Right cardiac atrium (tissue), 5 donors: Measurements from ENCODE around the gene DLL1. TPM values are rescaled to one million over a fixed set of nuclear protein-coding genes. Genes with fewer than 3 reads are reported as not detected.

Source experiments
- ATAC-seq, 2 donors: fragments of 200-7000 bp; cut with Tn5 transposase; one replicate each; pipeline versions ENCODE4 v1.8.0 to v1.9.1; 2020; ENCODE audit warnings: moderate library complexity in 2 of 2, mild to moderate bottlenecking in 1 of 2
- DNase-seq, 3 donors: peaks; one replicate each; pipeline ENCODE4 v3.0.0-alpha.2; 2020
- H3K27ac ChIP-seq: one replicate; pipeline ENCODE4 v1.5.1; 2013; ENCODE audit warnings: mild to moderate bottlenecking, low read length, control low read depth, moderate library complexity
- H3K27me3 ChIP-seq: one replicate; pipeline ENCODE4 v1.6.1; 2013; ENCODE audit not compliant: control insufficient read depth, insufficient read depth
- H3K4me1 ChIP-seq: one replicate; pipeline ENCODE4 v1.6.1; 2013; ENCODE audit warnings: low read length; ENCODE audit not compliant: control insufficient read depth, insufficient read depth
- H3K4me3 ChIP-seq: one replicate; pipeline ENCODE4 v1.5.1; 2013; ENCODE audit warnings: low read length, control low read depth
- H3K9me3 ChIP-seq: one replicate; pipeline ENCODE4 v1.6.1; 2013; ENCODE audit warnings: low read length; ENCODE audit not compliant: control insufficient read depth
- WGBS: extraction: QIAGEN DNeasy Blood & Tissue Kit; methylation state at CpG from one replicate; pipeline ENCODE4 v1.1.7; 2013; 5-methylcytosine and 5-hydroxymethylcytosine counted together
- intact Hi-C, 4 donors: fragments of 100-400 bp; cut with DNase I; formaldehyde crosslinking; loops; one replicate each; pipeline versions ENCODE4 v1.11.0 to v1.14.0; 2022 to 2023
- microRNA-seq, 2 donors: library from miRNA; unstranded; fragments of <30 nt; microRNA quantifications; one replicate each; pipeline ENCODE4 v1.2.0, GENCODE V29; 2020 to 2021
- polyA plus RNA-seq: library from polyadenylated mRNA; stranded (reverse); fragments of 200-250 nt; gene quantifications from one replicate; pipeline ENCODE4 v1.2.3, GENCODE V29; 2013
- total RNA-seq, 4 donors: library from RNA; stranded (reverse); fragmentation: NEBNext Ultra II Directional; extraction: Animal tissue kit (Norgen Biotek cat#: 25700); gene quantifications; one replicate each; pipeline ENCODE4 v1.2.1, GENCODE V29; 2021
- donor health status: healthy with polysubstance abuse.
- donor health status: DM: no; HTN: yes; CAD: no.
- donor health status: DM: no; HTN: no; CAD: no.
- donor health status: DM: no; HTN: yes; CAD: no; lungs with severe emphysema.
- donor health status: DM: yes; HTN: yes; CAD: no.

Gene DLL1
- total and polyA plus RNA-seq, 5 donors = 23.9 to 29.2 (median 25.8) TPM

DNA sequence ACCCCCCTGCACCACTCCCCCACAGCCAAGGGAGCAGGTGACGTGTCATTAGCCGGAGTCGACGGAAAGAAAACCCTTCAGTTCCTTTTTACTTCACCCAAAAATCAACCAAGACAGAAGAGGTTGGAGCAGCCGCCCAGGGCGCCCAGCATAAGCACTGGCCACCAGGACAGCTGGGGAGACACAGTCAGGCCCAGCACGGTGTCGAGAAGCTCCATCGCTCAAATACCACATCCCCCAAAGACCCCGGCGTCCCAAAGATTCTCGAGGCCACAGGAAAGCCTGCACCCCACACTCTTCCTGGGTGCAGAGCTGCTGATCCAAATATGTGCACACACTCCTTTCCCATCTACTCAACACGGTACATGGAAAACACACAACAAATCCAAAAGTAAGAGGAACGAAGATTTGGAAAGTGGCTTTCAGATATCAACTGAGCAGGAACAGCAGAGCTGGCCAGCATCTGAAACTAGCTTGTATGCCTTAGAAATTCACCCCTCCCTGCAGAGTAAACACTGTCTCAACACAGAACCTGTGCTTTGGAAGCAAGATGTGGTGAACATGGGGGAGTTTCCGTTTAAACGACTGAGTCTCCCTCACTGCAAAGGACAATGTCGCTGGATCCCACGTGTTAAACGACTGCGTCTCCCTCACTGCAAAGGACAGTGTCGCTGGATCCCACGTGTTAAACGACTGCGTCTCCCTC, 54.6 kb downstream of the DLL1 start:
- H3K4me3 ChIP-seq = no peak overlapping the region
- no peaks in the 10 kb centered on the region for H3K27me3 ChIP-seq
- H3K27ac ChIP-seq = no peak overlapping the region
- WGBS = 80% methylated on average over 24 of the region's 24 CpGs
- no peaks in the 10 kb centered on the region for H3K4me1 ChIP-seq
- no peaks in the 10 kb centered on the region for H3K9me3 ChIP-seq
- ATAC-seq (no peak), DNase-seq (no peak)
- intact Hi-C loops = no loop called here

DNA sequence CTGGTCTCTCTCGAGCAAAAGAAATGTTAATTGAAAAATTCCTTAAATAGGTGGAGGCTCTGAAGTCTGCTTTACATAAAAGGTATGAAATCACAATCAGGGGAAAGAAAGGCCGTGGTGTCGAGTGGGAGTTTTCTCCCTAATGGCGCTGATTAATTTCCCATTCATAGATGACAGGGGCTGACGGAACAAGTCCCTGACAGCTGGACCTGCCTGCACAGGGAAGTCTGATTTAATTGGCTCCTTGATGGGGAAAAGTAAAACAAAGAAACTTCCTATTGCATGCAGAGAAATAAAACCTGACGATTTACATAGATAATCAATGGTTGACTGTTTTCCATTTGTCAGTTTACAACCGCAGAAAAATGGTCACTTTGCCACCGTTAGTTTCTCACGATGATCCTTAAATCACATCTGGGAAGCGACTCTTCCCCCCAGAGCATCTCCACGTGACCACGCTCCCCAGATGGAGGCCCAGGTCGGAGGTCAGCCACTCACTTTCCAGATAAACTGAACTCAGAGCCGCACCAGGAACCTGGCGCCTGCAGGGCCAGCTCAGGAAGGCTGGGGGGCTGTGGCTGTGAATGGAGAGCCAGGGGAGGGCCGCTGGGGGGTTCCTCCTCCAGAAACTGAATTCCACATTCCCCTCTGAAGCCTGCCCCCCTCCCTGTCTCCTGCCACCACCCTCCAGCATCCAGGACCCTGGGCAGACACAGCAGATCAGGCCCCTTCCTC, 55.3 kb downstream of the DLL1 start:
- intact Hi-C loops = no loop called here
- Histone ChIP-seq H3K4me3 (no peak overlapping the region), H3K4me1 (no peaks in the 10 kb centered on the region), H3K9me3 (no peaks in the 10 kb centered on the region), H3K27ac (no peak overlapping the region), H3K27me3 (no peaks in the 10 kb centered on the region)
- peak in 2 of 3 donors; percentile 7 to 33 for DNase-seq
- ATAC-seq = no peak
- 70% methylated on average over 16 of the region's 16 CpGs for WGBS

DNA sequence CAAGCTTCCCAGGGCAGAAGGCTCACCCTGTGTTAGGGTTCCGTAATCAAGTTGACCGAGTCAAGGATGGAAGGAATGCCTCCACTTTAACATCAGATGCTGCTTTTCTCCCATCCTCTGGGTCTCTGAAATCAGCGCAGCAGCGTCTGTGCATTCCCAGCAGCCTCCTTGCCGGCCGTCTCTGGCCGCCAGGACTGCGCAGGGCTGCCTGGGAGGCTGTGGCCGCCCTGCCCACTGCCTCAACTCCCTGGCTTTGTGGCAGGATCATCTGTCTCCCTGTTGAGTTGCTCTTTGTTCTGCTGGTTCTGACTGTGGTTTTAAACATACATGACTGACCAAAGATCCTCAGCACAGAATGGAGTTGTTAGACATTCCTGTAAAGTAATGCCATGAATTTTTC, 56.5 kb downstream of the DLL1 start:
- intact Hi-C loops = no loop called here
- WGBS = 87% methylated on average over 9 of the region's 9 CpGs

DNA sequence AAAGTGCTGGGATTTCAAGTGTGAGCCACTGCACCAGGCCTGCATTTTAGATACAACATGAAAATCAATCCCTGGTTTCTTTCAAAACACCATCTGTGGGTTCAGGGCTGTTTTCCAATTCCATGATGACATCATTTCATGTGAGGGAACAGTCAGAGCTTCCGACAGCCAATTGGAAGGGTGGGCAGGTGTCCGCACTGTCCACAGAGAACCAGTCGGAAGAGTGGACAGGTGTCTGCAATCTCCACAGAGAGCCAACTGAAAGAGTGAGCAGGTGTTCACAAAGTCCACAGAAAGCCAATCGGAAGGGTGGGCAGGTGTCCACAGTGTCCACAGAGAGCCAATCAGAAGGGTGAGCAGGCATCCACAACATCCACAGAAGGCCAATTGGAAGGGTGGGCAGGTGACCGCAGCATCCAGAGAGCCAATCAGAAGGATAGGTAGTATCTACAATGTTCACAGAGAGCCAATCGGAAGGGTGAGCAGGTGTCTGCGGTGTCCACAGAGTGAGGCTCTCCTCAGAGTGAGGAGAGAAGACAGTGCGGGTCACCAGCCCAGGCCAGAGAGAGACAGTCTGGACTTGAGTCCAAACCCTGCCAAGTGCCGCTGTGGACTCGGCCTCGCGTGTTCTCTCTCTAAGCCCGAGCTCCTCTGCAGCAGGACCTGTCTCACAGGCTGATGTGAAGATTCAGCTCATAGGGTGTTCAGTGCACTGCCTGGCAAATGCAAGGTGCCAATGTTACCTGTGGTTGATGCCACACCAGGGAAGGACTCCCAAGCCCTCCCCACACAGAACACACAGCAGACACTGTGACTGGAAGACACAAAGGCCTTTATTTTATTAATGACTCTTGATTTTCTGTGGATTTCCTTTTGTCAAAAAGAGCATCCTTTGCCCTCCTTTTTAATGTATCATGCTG, 57.3 kb downstream of the DLL1 start:
- Histone ChIP-seq H3K4me3 (no peak overlapping the region), H3K9me3 (no peaks in the 10 kb centered on the region), H3K27ac (no peak overlapping the region), H3K27me3 (no peaks in the 10 kb centered on the region), H3K4me1 (no peaks in the 10 kb centered on the region)
- DNase-seq (no peak), ATAC-seq (no peak)
- intact Hi-C loops = no loop called here
- 97% methylated on average over 13 of the region's 13 CpGs for WGBS

More for the DNA sequence above, 56.5 kb downstream of the DLL1 start:
- H3K27me3 ChIP-seq = no peaks in the 10 kb centered on the region
- ATAC-seq (no peak), DNase-seq (no peak)
- no peaks in the 10 kb centered on the region for H3K9me3 ChIP-seq
- no peak overlapping the region for H3K4me3 ChIP-seq
- H3K27ac ChIP-seq = no peak overlapping the region
- no peaks in the 10 kb centered on the region for H3K4me1 ChIP-seq

Small RNA genes lying within 50 kb of the gene (microRNA-seq; reads per million reads assigned to microRNA genes)
- gene MIR4644 = 0 reads per million in 2 donors

Other genes with a start within 250 kb of the DLL1 start
- gene FAM120B, start 15.7 kb upstream of the DLL1 start, total RNA-seq = 10 to 100 TPM; 25.8 to 31.9 (median 29.5) TPM
- gene FAM120B, start 15.7 kb upstream of the DLL1 start, polyA plus RNA-seq = 10.7 TPM